ENCODE data around the gene MTA2. TPM values are rescaled to one million over a fixed set of nuclear protein-coding genes. Genes with fewer than 3 reads are reported as not detected.
A peak's percentile ranks its signal among the peaks of the same experiment; 100 is the strongest.

Gene MTA2
- total and polyA plus RNA-seq, 2 of the 8 experiments (the other 6 are each of a cell fraction or from before 2014, with no cell fraction given): 25.7 to 114 TPM

DNA sequence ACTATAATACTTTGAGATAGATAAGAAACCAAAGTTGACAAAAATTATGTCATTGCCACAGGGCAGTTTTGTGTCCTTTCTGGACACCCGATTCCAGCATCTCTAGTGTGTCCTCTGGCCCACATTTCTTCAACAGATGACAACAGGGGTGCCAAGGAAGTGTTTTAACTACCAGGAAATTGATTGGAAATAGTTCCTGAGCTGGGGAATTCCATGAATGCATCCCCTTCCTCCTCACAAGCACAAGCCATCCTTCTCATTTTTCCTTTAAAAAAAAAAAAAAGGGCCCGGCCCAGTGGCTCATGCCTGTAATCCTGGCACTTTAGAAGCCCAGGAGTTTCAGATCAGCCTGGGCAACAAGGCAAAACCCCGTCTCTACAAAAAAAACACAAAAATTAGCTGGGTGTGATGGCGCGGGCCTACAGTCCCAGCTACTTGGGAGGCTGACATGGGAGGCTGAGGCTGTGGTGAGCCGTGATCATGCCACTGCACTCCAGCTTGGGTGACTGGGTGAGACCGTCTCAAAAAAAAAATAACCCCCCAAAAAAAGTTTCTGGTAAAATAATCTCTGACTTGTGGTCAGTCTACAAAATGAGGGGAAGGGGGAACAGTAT lies 20.9 kb upstream of the MTA2 start:
- Histone ChIP-seq H3K18ac (ENCODE audit: extremely low read depth, low read length) (no peak overlapping the region), H4K5ac (ENCODE audit: insufficient read length, low read depth, low read length) (no peak overlapping the region), H2AFZ (ENCODE audit: low read length) (no peak overlapping the region), H3K79me1 (ENCODE audit: low read depth, low read length) (no peaks in the 10 kb centered on the region), H3K23me2 (ENCODE audit: low read depth, low read length) (peaks cover 4% of the 10 kb centered on the region; the same call in 1 of the 2 replicates), H4K8ac (ENCODE audit: extremely low read depth, insufficient read depth, low read length) (no peak overlapping the region), H3K36me3 (ENCODE audit: control insufficient read depth in 2 of 4, insufficient read depth in 4 of 4, low read length in 3 of 4) (peaks cover 17 to 26% (median 22%) of the 10 kb centered on the region in 4 experiments), H3K27ac (ENCODE audit: low read depth, low read length) (peak overlapping the region; percentile 46; the same call in 1 of the 2 replicates), H3K9ac (replicated peaks in 1 of 4; ENCODE audit: extremely low read depth in 1 of 4, low read depth in 3 of 4, low read length in 3 of 4) (no peak overlapping the region; a peak in 1 of 7 replicates), H4K91ac (replicated peaks; ENCODE audit: insufficient read length, low read length) (no peak overlapping the region), H2BK20ac (ENCODE audit: low read length) (no peak overlapping the region), H2BK120ac (replicated peaks; ENCODE audit: low read depth, low read length) (no peak overlapping the region), H2BK15ac (ENCODE audit: low read length) (no peak overlapping the region), H2BK12ac (ENCODE audit: low read depth, low read length) (no peak overlapping the region), H3K4me2 (ENCODE audit: insufficient read depth in 1 of 2, low read depth in 2 of 2, low read length in 2 of 2) (peak overlapping the region; percentile 59 to 66), H2BK5ac (ENCODE audit: low read depth, low read length) (no peak overlapping the region), H3K9me3 (ENCODE audit: insufficient read depth in 2 of 2, low read depth in 1 of 2, low read length in 1 of 2) (no peaks in the 10 kb centered on the region), H3K4me1 (replicated peaks in 1 of 4; ENCODE audit: control insufficient read depth in 3 of 4, insufficient read depth in 4 of 4, low read length in 3 of 4) (peaks cover 0 to 5% (median 0%) of the 10 kb centered on the region in 4 experiments; a peak in 1 of 7 replicates), H4K20me1 (replicated peaks in 1 of 2; ENCODE audit: control insufficient read depth in 1 of 2, insufficient read depth in 2 of 2, low read length in 2 of 2) (peaks cover 0 to 3% of the 10 kb centered on the region in 2 experiments), H3K56ac (replicated peaks; ENCODE audit: insufficient read length, low read depth, low read length) (no peak overlapping the region), H3K4me3 (ENCODE audit: extremely low read depth in 1 of 4, insufficient read depth in 2 of 4, low read depth in 3 of 4, low read length in 4 of 4) (peak overlapping the region in 3 of 4 experiments; percentile 18 to 80 (median 23); a peak in 4 of 8 replicates), H3K79me2 (ENCODE audit: control insufficient read depth in 1 of 2, insufficient read depth in 2 of 2, low read length in 2 of 2) (no peaks in the 10 kb centered on the region), H3K23ac (ENCODE audit: insufficient read length) (no peak overlapping the region), H3K4ac (replicated peaks; ENCODE audit: insufficient read length, low read depth, low read length) (no peak overlapping the region), H3K14ac (ENCODE audit: insufficient read length) (no peak overlapping the region), H2AK5ac (ENCODE audit: low read depth, low read length) (no peak overlapping the region), H3K27me3 (replicated peaks in 1 of 4; ENCODE audit: control insufficient read depth in 3 of 4, extremely low read depth in 1 of 4, insufficient read depth in 3 of 4, low read length in 3 of 4) (no peaks in the 10 kb centered on the region)
- CTCF ChIA-PET (ENCODE audit: partially characterized antibody): interaction anchor here (0.7 to 3.5 kb wide), 9 partner anchors 12 to 824 kb away, joined by 3 to 25 read pairs (median 4); partner anchors contain the start of genes C11orf98 and CSKMT
- FAIRE-seq (no peak), DNase-seq (ENCODE audit: low read depth in 1 of 2, low spot score in 2 of 2) (no peak)
- no peak for TF ChIP-seq CHD1 (IDR thresholded peaks at IDR 0.05; ENCODE audit: low read depth, low read length)
- POLR2A ChIA-PET (ENCODE audit: partially characterized antibody): interaction anchor here (0.6 to 8.6 kb wide), 28 partner anchors 9 to 233 kb away, joined by 3 to 83 read pairs (median 6); partner anchors contain the start of genes BSCL2, C11orf98, CSKMT and EEF1G
- 94% methylated on average over 7 of the region's 7 CpGs; no CpG with 5 or more reads in 1 of the 2 experiments for WGBS, 2 experiments (ENCODE audit: extremely low coverage in 1 of 2, insufficient coverage in 1 of 2, insufficient read length in 1 of 2, insufficient replicate concordance in 2 of 2, low coverage in 1 of 2, low lambda C conversion rate in 2 of 2, missing lambda C conversion rate in 1 of 2)

Data from H1 (cell line).